LNCaP clone FGC (cell line): ENCODE results near the gene IL31.

Experiments used
- DNase-seq: peaks from one replicate; pipeline ENCODE4 v3.0.0-alpha.2; 2011; ENCODE audit warnings: low read depth
- H3K4me3 ChIP-seq: 2 replicates; pipeline ENCODE4 v1.5.1; 2011; ENCODE audit warnings: mild to moderate bottlenecking, low read depth, low read length, control low read depth
- CTCF ChIP-seq: IDR thresholded peaks from 2 replicates; pipeline ENCODE4 v1.5.1; 2012; ENCODE audit warnings: mild to moderate bottlenecking; ENCODE audit not compliant: control insufficient read depth, insufficient read depth; ENCODE audit errors: extremely low read depth

IL31 gene

GRCh38 chr12:122167356-122167925 lies 6.6 kb downstream of the IL31 start:
- TF ChIP-seq CTCF: no peak
- DNase-seq: no peak
- H3K4me3 ChIP-seq: no peak overlapping the region

- no peak overlapping the region for H3K4me3 ChIP-seq
- TF ChIP-seq CTCF: no peak
- DNase-seq: no peak
Observed at GRCh38 chr12:122166422-122167349, 7.3 kb downstream of the IL31 start.

- TF ChIP-seq CTCF: no peak
- DNase-seq: no peak
- H3K4me3 ChIP-seq: no peak overlapping the region
Observed at GRCh38 chr12:122162976-122163375, 11.0 kb downstream of the IL31 start.

GRCh38 chr12:122161682-122162081 lies 12.3 kb downstream of the IL31 start:
- H3K4me3 ChIP-seq: no peak overlapping the region
- DNase-seq: no peak
- no peak for TF ChIP-seq CTCF

GRCh38 chr12:122160761-122161160 lies 13.3 kb downstream of the IL31 start:
- TF ChIP-seq CTCF: no peak
- H3K4me3 ChIP-seq: no peak overlapping the region
- no peak for DNase-seq

GRCh38 chr12:122159882-122160281 lies 14.1 kb downstream of the IL31 start:
- no peak overlapping the region for H3K4me3 ChIP-seq
- TF ChIP-seq CTCF: 0 out of 2 replicates have a peak, but pooled peaks have one; percentile 3
- no peak for DNase-seq

GRCh38 chr12:122158700-122159285 lies 15.2 kb downstream of the IL31 start:
- TF ChIP-seq CTCF: no peak
- no peak overlapping the region for H3K4me3 ChIP-seq
- DNase-seq: no peak
